Right lobe of liver (tissue), 6 donors: ENCODE measurements around the gene UQCR10. TPM values are rescaled to one million over a fixed set of nuclear protein-coding genes. Genes with fewer than 3 reads are reported as not detected.
A peak's percentile ranks its signal among the peaks of the same experiment; 100 is the strongest.

ENCODE experiments used
- ATAC-seq, 4 donors: fragments of 200-7000 bp; cut with Tn5 transposase; one replicate each; pipeline ENCODE4 v1.9.1; 2020; ENCODE audit warnings: mild to moderate bottlenecking in 4 of 4, moderate library complexity in 4 of 4
- DNase-seq, 3 donors: peaks; one replicate each; pipeline ENCODE4 v3.0.0-alpha.2; 2020
- H3K27ac ChIP-seq, 3 donors: fragments of 200-600 bp; one replicate each; pipeline ENCODE4 v1.8.0; 2022
- H3K27me3 ChIP-seq, 2 donors: fragments of 200-600 bp; one replicate each; pipeline ENCODE4 v1.8.0; 2022
- H3K36me3 ChIP-seq, 4 donors: fragments of 200-600 bp; sonication (generic) in 1 of 4; one replicate each; pipeline versions ENCODE4 v1.5.1 to v1.8.0; 2017 to 2022; ENCODE audit warnings: control low read depth in 1 of 4
- H3K4me1 ChIP-seq, 4 donors: fragments of 200-600 bp; sonication (generic) in 1 of 4; one replicate each; pipeline versions ENCODE4 v1.5.1 to v1.8.0; 2017 to 2022; ENCODE audit warnings: control low read depth in 1 of 4
- H3K4me3 ChIP-seq, 3 donors: fragments of 200-600 bp; one replicate each; pipeline ENCODE4 v1.8.0; 2022
- H3K9me3 ChIP-seq, 4 donors: fragments of 200-600 bp; sonication (generic) in 1 of 4; one replicate each; pipeline versions ENCODE4 v1.5.1 to v1.8.0; 2017 to 2022; ENCODE audit warnings: control low read depth in 1 of 4
- CTCF ChIP-seq, 4 donors: fragments of 200-600 bp in 3 of 4; fragments of 450-650 bp in 1 of 4; IDR thresholded peaks; one replicate each; pipeline versions ENCODE4 v1.5.1 to v1.8.0; 2016 to 2022; ENCODE audit warnings: antibody characterized with exemption in 4 of 4, mild to moderate bottlenecking in 2 of 4
- POLR2A ChIP-seq: fragments of 450-650 bp; IDR thresholded peaks from one replicate; pipeline ENCODE4 v1.6.1; 2017; ENCODE audit warnings: antibody characterized with exemption, mild to moderate bottlenecking
- WGBS: methylation state at CpG from one replicate; pipeline ENCODE4 v1.1.6; 2018; ENCODE audit warnings: low coverage, low lambda C conversion rate; ENCODE audit not compliant: insufficient coverage; ENCODE audit errors: missing lambda C conversion rate; 5-methylcytosine and 5-hydroxymethylcytosine counted together
- intact Hi-C, 2 donors: fragments of 100-400 bp; cut with DNase I; formaldehyde crosslinking; loops; one replicate each; pipeline versions ENCODE4 v1.11.2 to v1.14.1; 2022
- total RNA-seq, 6 experiments: library from RNA; depleted of rRNA in 2 of 6; stranded (reverse); fragments of >200 nt in 2 of 6; fragmentation: NEBNext Ultra II Directional in 3 of 6; extraction: Animal tissue kit (Norgen Biotek cat#: 25700) in 3 of 6; gene quantifications; one replicate each; pipeline versions ENCODE4 v1.1.0 to v1.2.4, GENCODE V29; 2016 to 2023
- donor health status: DM: no; HTN: yes; CAD: no.
- donor health status: DM: no; HTN: no; CAD: no.
- donor health status: DM: no; HTN: no; CAD: no.
- donor health status: DM: no; HTN: yes; CAD: no.
- donor health status: DM: no; HTN: yes; CAD: no.

Gene UQCR10
- total RNA-seq, 6 experiments from 2014 or later: 57.4 to 71.6 (median 64.0) TPM

GRCh38 chr22:29769723-29770321 lies 2.7 kb downstream of the UQCR10 start:
- Histone ChIP-seq H3K27me3 (no peaks in the 10 kb centered on the region), H3K4me1 (peaks cover 0 to 21% (median 9%) of the 10 kb centered on the region in 4 donors), H3K4me3 (no peak overlapping the region), H3K27ac (no peak overlapping the region), H3K9me3 (no peaks in the 10 kb centered on the region), H3K36me3 (peaks cover 0 to 19% (median 3%) of the 10 kb centered on the region in 4 donors)
- WGBS: 86% methylated on average over 2 of the region's 2 CpGs
- TF ChIP-seq POLR2A (no peak), CTCF (IDR thresholded peaks at IDR 0.05) (no peak)
- ATAC-seq (no peak), DNase-seq (no peak)
- intact Hi-C loops: no loop called here

DNA sequence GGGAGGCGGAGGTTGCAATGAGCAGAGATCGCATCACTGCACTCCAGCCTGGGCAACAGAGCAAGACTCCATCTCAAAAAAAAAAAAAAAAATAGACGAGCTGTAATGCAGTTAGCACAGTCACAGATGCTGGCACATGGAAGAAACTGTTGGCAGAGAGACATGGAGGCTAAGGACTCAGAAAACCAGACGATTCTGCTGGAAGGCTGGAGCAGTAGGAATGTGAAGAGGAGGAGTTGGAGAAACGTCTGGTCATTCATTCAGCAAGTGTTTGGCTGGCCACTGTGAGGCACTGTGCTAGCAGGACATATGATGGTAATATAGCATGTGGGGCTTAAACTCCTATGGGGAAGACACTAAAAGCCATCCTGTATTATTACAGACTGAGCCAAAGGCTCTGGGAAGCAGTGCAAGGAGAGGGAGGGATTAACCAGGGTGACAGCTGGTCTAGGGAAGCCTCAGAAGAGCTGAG lies 5.0 kb downstream of the UQCR10 start:
- Histone ChIP-seq H3K27ac (no peak overlapping the region), H3K27me3 (no peaks in the 10 kb centered on the region), H3K4me3 (no peak overlapping the region), H3K36me3 (peaks cover 0 to 19% (median 3%) of the 10 kb centered on the region in 4 donors), H3K9me3 (no peaks in the 10 kb centered on the region), H3K4me1 (peaks cover 0 to 13% (median 5%) of the 10 kb centered on the region in 4 donors)
- ATAC-seq (peak; percentile 57 to 73 (median 69)), DNase-seq (no peak)
- TF ChIP-seq CTCF (IDR thresholded peaks at IDR 0.05): peak; percentile 35 to 47 (median 44)
- no peak for TF ChIP-seq POLR2A
- intact Hi-C loops: no loop called here
- 4% methylated on average over 3 of the region's 5 CpGs for WGBS

DNA sequence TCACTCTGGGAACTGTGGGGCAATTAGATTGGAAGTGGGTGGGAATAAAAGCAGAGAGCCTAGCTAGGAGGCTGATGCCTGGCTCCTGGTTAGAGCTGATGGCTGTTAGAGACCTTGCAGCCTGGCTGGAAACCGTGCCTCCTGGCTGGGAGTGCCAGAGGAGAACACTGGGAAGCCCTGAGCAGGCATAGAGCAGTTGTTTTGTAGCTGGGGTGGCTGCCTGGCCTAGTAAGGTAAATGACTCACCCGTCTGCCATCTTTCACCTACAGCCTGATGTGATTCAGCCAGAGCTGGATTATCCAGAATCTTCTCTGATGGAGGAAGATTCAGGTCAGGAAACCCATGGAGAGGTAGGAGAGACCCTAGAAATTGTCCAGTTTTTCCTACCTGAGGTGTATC lies 6.1 kb downstream of the UQCR10 start:
- intact Hi-C loops: no loop called here
- WGBS: 100% methylated on average over 1 of the region's 2 CpGs
- ATAC-seq (peak in 1 of 4 donors; percentile 57), DNase-seq (no peak)
- Histone ChIP-seq H3K36me3 (peaks cover 0 to 19% (median 3%) of the 10 kb centered on the region in 4 donors), H3K27me3 (no peaks in the 10 kb centered on the region), H3K4me1 (peaks cover 0 to 8% (median 4%) of the 10 kb centered on the region in 4 donors), H3K4me3 (no peak overlapping the region), H3K27ac (no peak overlapping the region), H3K9me3 (no peaks in the 10 kb centered on the region)
- TF ChIP-seq POLR2A: no peak
- no peak for TF ChIP-seq CTCF (IDR thresholded peaks at IDR 0.05)

- ATAC-seq (no peak), DNase-seq (no peak)
- H3K36me3 ChIP-seq: no peaks in the 10 kb centered on the region
- no peak overlapping the region for H3K4me3 ChIP-seq
- H3K9me3 ChIP-seq: no peaks in the 10 kb centered on the region
- H3K4me1 ChIP-seq: peaks cover 0 to 49% (median 13%) of the 10 kb centered on the region in 4 donors
- no CpG with 5 or more reads among the region's 5 CpGs for WGBS
- intact Hi-C loops: no loop called here
- no peaks in the 10 kb centered on the region for H3K27me3 ChIP-seq
- no peak for TF ChIP-seq CTCF (IDR thresholded peaks at IDR 0.05)
- TF ChIP-seq POLR2A: no peak
- no peak overlapping the region for H3K27ac ChIP-seq
Measured at GRCh38 chr22:29780220-29780619, 13.1 kb downstream of the UQCR10 start.
